A172 (cell line): ENCODE results near the gene RPL27A. TPM values are rescaled to one million over a fixed set of nuclear protein-coding genes. Genes with fewer than 3 reads are reported as not detected.

Experiments used
- DNase-seq: peaks from one replicate; pipeline ENCODE4 v3.0.0-alpha.2; 2015; ENCODE audit warnings: low spot score
- total RNA-seq: library from RNA; depleted of rRNA; stranded (reverse); fragments of >200 nt; shearing (Covaris generic); gene quantifications from 2 replicates; pipeline ENCODE4 v1.2.3, GENCODE V29; 2014

Gene RPL27A
- total RNA-seq, 1 experiment from 2014 or later, result 1,393 TPM

GRCh38 chr11:8674859-8675258, 7.7 kb upstream of the RPL27A start:
- no peak for DNase-seq

GRCh38 chr11:8676458-8676857, 6.1 kb upstream of the RPL27A start:
- no peak for DNase-seq

- DNase-seq, result no peak
These were observed 3.6 kb upstream of the RPL27A start for GRCh38 chr11:8679006-8679405.

- no peak for DNase-seq
These were observed 722 bp upstream of the RPL27A start for GRCh38 chr11:8681837-8682302.

- DNase-seq, result no peak
These were observed 669 bp downstream of the RPL27A start for GRCh38 chr11:8683115-8683807.

- DNase-seq, result no peak
These were observed 2.2 kb downstream of the RPL27A start for GRCh38 chr11:8684600-8685290.

- no peak for DNase-seq
These were observed 2.7 kb downstream of the RPL27A start for GRCh38 chr11:8685306-8685705.

- DNase-seq, result no peak
These were observed 3.2 kb downstream of the RPL27A start for GRCh38 chr11:8685820-8686219.

- DNase-seq, result no peak
These were observed 3.7 kb downstream of the RPL27A start for GRCh38 chr11:8686325-8686724.

GRCh38 chr11:8688414-8689362, 6.1 kb downstream of the RPL27A start:
- DNase-seq, result peak; percentile 96

- DNase-seq, result peak; percentile 28
These were observed 7.2 kb downstream of the RPL27A start for GRCh38 chr11:8689726-8690255.

GRCh38 chr11:8690374-8691342, 8.1 kb downstream of the RPL27A start:
- no peak for DNase-seq

- DNase-seq, result no peak
These were observed 9.0 kb downstream of the RPL27A start for GRCh38 chr11:8691601-8692000.

GRCh38 chr11:8692417-8692816, 9.8 kb downstream of the RPL27A start:
- no peak for DNase-seq

- DNase-seq, result no peak
These were observed 10.5 kb downstream of the RPL27A start for GRCh38 chr11:8693010-8693551.

GRCh38 chr11:8693555-8693954, 11.0 kb downstream of the RPL27A start:
- DNase-seq, result no peak

GRCh38 chr11:8694137-8694536, 11.5 kb downstream of the RPL27A start:
- DNase-seq, result no peak

- no peak for DNase-seq
These were observed 14.5 kb downstream of the RPL27A start for GRCh38 chr11:8697054-8697453.

GRCh38 chr11:8698379-8698851, 15.8 kb downstream of the RPL27A start:
- no peak for DNase-seq

- no peak for DNase-seq
These were observed 16.4 kb downstream of the RPL27A start for GRCh38 chr11:8698917-8699441.
